Activated CD8-positive, alpha-beta memory T cell treated with anti-CD3 and anti-CD28 coated beads, Interleukin-2, amount 10 ng/mL, durations not matched to agents 7 days and 5 days (primary cell): ENCODE measurements around the gene TEDDM1. TPM values are rescaled to one million over a fixed set of nuclear protein-coding genes. Genes with fewer than 3 reads are reported as not detected.
"Not testable (repeated sequence)": the region's sequence is repeated elsewhere in the genome, so short reads cannot be mapped to it uniquely, and the experiment has no call there.

Experiments
- ATAC-seq: fragments of 150-1000 bp; cut with Tn5 transposase; one replicate; pipeline ENCODE4 v1.10.0; 2021; ENCODE audit warnings: moderate library complexity
- CTCF ChIA-PET: fragments of 350-600 bp; sonication (Branson Sonifier 250); formaldehyde crosslinking; loops from one replicate; lab custom pipeline; 2021; ENCODE audit warnings: antibody characterized with exemption; lab: Charles Lee
- DNase-seq: peaks from one replicate; pipeline ENCODE4 v3.0.0-alpha.2; 2020
- H3K27ac Mint-ChIP-seq: one replicate; pipeline ENCODE4 v1.8.0; 2021; ENCODE audit warnings: mild to moderate bottlenecking, mixed read lengths
- H3K27me3 Mint-ChIP-seq: one replicate; pipeline ENCODE4 v1.8.0; 2021; ENCODE audit warnings: mixed read lengths
- H3K36me3 Mint-ChIP-seq: one replicate; pipeline ENCODE4 v1.8.0; 2021; ENCODE audit warnings: mild to moderate bottlenecking, mixed read lengths
- H3K4me1 Mint-ChIP-seq: one replicate; pipeline ENCODE4 v1.8.0; 2021; ENCODE audit warnings: mixed read lengths
- H3K4me3 Mint-ChIP-seq: one replicate; pipeline ENCODE4 v1.8.0; 2021; ENCODE audit warnings: mild to moderate bottlenecking, moderate library complexity, mixed read lengths
- H3K9me3 Mint-ChIP-seq: one replicate; pipeline ENCODE4 v1.8.0; 2022; ENCODE audit warnings: low read depth, mixed read lengths
- total RNA-seq, 2 experiments: library from RNA; stranded (reverse); gene quantifications; one replicate each; pipeline ENCODE4 v1.2.3, GENCODE V29; 2021

TEDDM1 gene
- total RNA-seq: not detected

- no peak within 1 kb of the TSS for H3K4me3 Mint-ChIP-seq
- no peak within 1 kb of the TSS for H3K27ac Mint-ChIP-seq
- peaks cover 4% of the 10 kb centered on the region for H3K4me1 Mint-ChIP-seq
- no peaks in the 10 kb centered on the region for H3K36me3 Mint-ChIP-seq
- peaks cover 33% of the 10 kb centered on the region for H3K27me3 Mint-ChIP-seq
- ATAC-seq (no peak), DNase-seq (no peak)
- H3K9me3 Mint-ChIP-seq: peaks cover 3% of the 10 kb centered on the region
- CTCF ChIA-PET: interaction anchor here (1.1 to 3.1 kb wide), 3 partner anchors 257 to 316 kb away, joined by 3 to 9 read pairs (median 7); no protein-coding TSS in a partner anchor
Observed at GRCh38 chr1:182400567-182400966, at the start of gene TEDDM1. TEDDM1 (minus strand) TSS chr1:182400667; CDS start chr1:182400485, 182 bp downstream.

- H3K36me3 Mint-ChIP-seq: no peaks in the 10 kb centered on the region
- H3K4me3 Mint-ChIP-seq: no peak within 1 kb of the TSS
- no peak within 1 kb of the TSS for H3K27ac Mint-ChIP-seq
- peaks cover 32% of the 10 kb centered on the region for H3K27me3 Mint-ChIP-seq
- DNase-seq (no peak), ATAC-seq (no peak)
- CTCF ChIA-PET: no interaction called here
- H3K9me3 Mint-ChIP-seq: no peaks in the 10 kb centered on the region
- peaks cover 7% of the 10 kb centered on the region for H3K4me1 Mint-ChIP-seq
Observed at GRCh38 chr1:182450087-182450486, 49.6 kb upstream of the TEDDM1 start, which contains the start of gene RGSL1. RGSL1 (plus strand) TSS chr1:182450146; CDS start chr1:182450166, 20 bp downstream.

GRCh38 chr1:182447660-182448059, 47.2 kb upstream of the TEDDM1 start:
- no peak overlapping the region for H3K4me3 Mint-ChIP-seq
- H3K36me3 Mint-ChIP-seq: no peaks in the 10 kb centered on the region
- no peak for DNase-seq
- H3K9me3 Mint-ChIP-seq: no peaks in the 10 kb centered on the region
- no peak overlapping the region for H3K27ac Mint-ChIP-seq
- peaks cover 7% of the 10 kb centered on the region for H3K4me1 Mint-ChIP-seq
- H3K27me3 Mint-ChIP-seq: peaks cover 20% of the 10 kb centered on the region
- no peak for ATAC-seq
- CTCF ChIA-PET: interaction anchor here (1.0 to 1.4 kb wide), 4 partner anchors 51 to 362 kb away, joined by 3 to 4 read pairs (median 4); no protein-coding TSS in a partner anchor

- not testable (repeated sequence) for H3K27ac Mint-ChIP-seq, H3K4me3 Mint-ChIP-seq, DNase-seq, ATAC-seq, H3K36me3 Mint-ChIP-seq, H3K9me3 Mint-ChIP-seq
- CTCF ChIA-PET: interaction anchor here (1.2 to 1.4 kb wide), 2 partner anchors 50 to 362 kb away, joined by 3 to 4 read pairs; no protein-coding TSS in a partner anchor
- Mint-ChIP-seq H3K27me3 (peaks cover 20% of the 10 kb centered on the region), H3K4me1 (peaks cover 11% of the 10 kb centered on the region)
Observed at GRCh38 chr1:182447124-182447523, 46.7 kb upstream of the TEDDM1 start.

- Mint-ChIP-seq H3K27ac (no peak overlapping the region), H3K4me3 (no peak overlapping the region), H3K27me3 (peaks cover 15% of the 10 kb centered on the region), H3K4me1 (peaks cover 12% of the 10 kb centered on the region), H3K9me3 (no peaks in the 10 kb centered on the region), H3K36me3 (no peaks in the 10 kb centered on the region)
- ATAC-seq (peak; percentile 57), DNase-seq (peak; percentile 45)
- CTCF ChIA-PET: no interaction called here
Observed at GRCh38 chr1:182446033-182446669, 45.7 kb upstream of the TEDDM1 start.

GRCh38 chr1:182444497-182444896, 44.0 kb upstream of the TEDDM1 start:
- Mint-ChIP-seq H3K9me3 (no peaks in the 10 kb centered on the region), H3K4me1 (peaks cover 12% of the 10 kb centered on the region), H3K27ac (no peak overlapping the region), H3K36me3 (no peaks in the 10 kb centered on the region), H3K27me3 (peaks cover 9% of the 10 kb centered on the region), H3K4me3 (no peak overlapping the region)
- ATAC-seq: no peak
- CTCF ChIA-PET: interaction anchor here (0.9 to 1.8 kb wide), 8 partner anchors 9 to 359 kb away, joined by 3 to 8 read pairs (median 3); no protein-coding TSS in a partner anchor
- DNase-seq: no peak

GRCh38 chr1:182442333-182442732, 41.9 kb upstream of the TEDDM1 start:
- no peak for ATAC-seq
- Mint-ChIP-seq H3K4me3 (no peak overlapping the region), H3K36me3 (peaks cover 4% of the 10 kb centered on the region), H3K4me1 (peaks cover 15% of the 10 kb centered on the region), H3K9me3 (peaks cover 6% of the 10 kb centered on the region), H3K27me3 (peaks cover 10% of the 10 kb centered on the region), H3K27ac (no peak overlapping the region)
- CTCF ChIA-PET: no interaction called here
- no peak for DNase-seq

GRCh38 chr1:182441719-182442118, 41.3 kb upstream of the TEDDM1 start:
- ATAC-seq: no peak

GRCh38 chr1:182438326-182438725, 37.9 kb upstream of the TEDDM1 start:
- CTCF ChIA-PET: no interaction called here
- no peak overlapping the region for H3K4me3 Mint-ChIP-seq
- H3K27me3 Mint-ChIP-seq: peaks cover 14% of the 10 kb centered on the region
- peaks cover 4% of the 10 kb centered on the region for H3K36me3 Mint-ChIP-seq
- ATAC-seq: no peak
- H3K27ac Mint-ChIP-seq: no peak overlapping the region
- peaks cover 9% of the 10 kb centered on the region for H3K4me1 Mint-ChIP-seq
- no peak for DNase-seq
- H3K9me3 Mint-ChIP-seq: peaks cover 6% of the 10 kb centered on the region

More at GRCh38 chr1:182441719-182442118, 41.3 kb upstream of the TEDDM1 start:
- no peak for DNase-seq
- H3K4me1 Mint-ChIP-seq: peaks cover 15% of the 10 kb centered on the region
- H3K9me3 Mint-ChIP-seq: peaks cover 6% of the 10 kb centered on the region
- H3K4me3 Mint-ChIP-seq: no peak overlapping the region
- H3K27ac Mint-ChIP-seq: no peak overlapping the region
- CTCF ChIA-PET: no interaction called here
- peaks cover 13% of the 10 kb centered on the region for H3K27me3 Mint-ChIP-seq
- peaks cover 4% of the 10 kb centered on the region for H3K36me3 Mint-ChIP-seq

- peaks cover 21% of the 10 kb centered on the region for H3K27me3 Mint-ChIP-seq
- CTCF ChIA-PET: interaction anchor here (1.5 kb wide), 1 partner anchor 37 kb away, joined by 3 read pairs; no protein-coding TSS in a partner anchor
- DNase-seq (no peak), ATAC-seq (no peak)
- no peak overlapping the region for H3K4me3 Mint-ChIP-seq
- peaks cover 18% of the 10 kb centered on the region for H3K4me1 Mint-ChIP-seq
- peaks cover 4% of the 10 kb centered on the region for H3K36me3 Mint-ChIP-seq
- peaks cover 6% of the 10 kb centered on the region for H3K9me3 Mint-ChIP-seq
- no peak overlapping the region for H3K27ac Mint-ChIP-seq
Observed at GRCh38 chr1:182433580-182433979, 33.1 kb upstream of the TEDDM1 start.

GRCh38 chr1:182431278-182431677, 30.8 kb upstream of the TEDDM1 start:
- Mint-ChIP-seq H3K4me3 (no peak overlapping the region), H3K9me3 (no peaks in the 10 kb centered on the region), H3K4me1 (peaks cover 23% of the 10 kb centered on the region), H3K36me3 (no peaks in the 10 kb centered on the region), H3K27ac (no peak overlapping the region), H3K27me3 (peaks cover 14% of the 10 kb centered on the region)
- CTCF ChIA-PET: interaction anchor here (1.0 to 1.1 kb wide), 2 partner anchors 9 to 288 kb away, joined by 3 to 4 read pairs; no protein-coding TSS in a partner anchor
- DNase-seq: no peak
- no peak for ATAC-seq

GRCh38 chr1:182430263-182431068, 30.0 kb upstream of the TEDDM1 start:
- ATAC-seq: peak; percentile 86
- peaks cover 14% of the 10 kb centered on the region for H3K27me3 Mint-ChIP-seq
- peak; percentile 80 for DNase-seq
- CTCF ChIA-PET: interaction anchor here (1.0 kb wide), 1 partner anchor 8 kb away, joined by 4 read pairs; no protein-coding TSS in a partner anchor
- no peaks in the 10 kb centered on the region for H3K9me3 Mint-ChIP-seq
- no peaks in the 10 kb centered on the region for H3K36me3 Mint-ChIP-seq
- peak overlapping the region; percentile 17 for H3K4me3 Mint-ChIP-seq
- H3K4me1 Mint-ChIP-seq: peaks cover 26% of the 10 kb centered on the region
- H3K27ac Mint-ChIP-seq: peak overlapping the region; percentile 48

GRCh38 chr1:182428043-182428442, 27.6 kb upstream of the TEDDM1 start:
- CTCF ChIA-PET: interaction anchor here (0.9 kb wide), 1 partner anchor 285 kb away, joined by 4 read pairs; no protein-coding TSS in a partner anchor
- no peak overlapping the region for H3K27ac Mint-ChIP-seq
- ATAC-seq: no peak

More at GRCh38 chr1:182428043-182428442, 27.6 kb upstream of the TEDDM1 start:
- Mint-ChIP-seq H3K36me3 (no peaks in the 10 kb centered on the region), H3K4me1 (peaks cover 26% of the 10 kb centered on the region), H3K4me3 (no peak overlapping the region), H3K9me3 (no peaks in the 10 kb centered on the region), H3K27me3 (peaks cover 9% of the 10 kb centered on the region)
- no peak for DNase-seq
